HS-5 (cell line): ENCODE results near the gene CTAG1A.
"Not testable (repeated sequence)": the region's sequence is repeated elsewhere in the genome, so short reads cannot be mapped to it uniquely, and the experiment has no call there.

Experiments
- DNase-seq: peaks from one replicate; pipeline ENCODE4 v3.0.0-alpha.2; 2012; ENCODE audit warnings: low read depth

The CTAG1A gene

DNA sequence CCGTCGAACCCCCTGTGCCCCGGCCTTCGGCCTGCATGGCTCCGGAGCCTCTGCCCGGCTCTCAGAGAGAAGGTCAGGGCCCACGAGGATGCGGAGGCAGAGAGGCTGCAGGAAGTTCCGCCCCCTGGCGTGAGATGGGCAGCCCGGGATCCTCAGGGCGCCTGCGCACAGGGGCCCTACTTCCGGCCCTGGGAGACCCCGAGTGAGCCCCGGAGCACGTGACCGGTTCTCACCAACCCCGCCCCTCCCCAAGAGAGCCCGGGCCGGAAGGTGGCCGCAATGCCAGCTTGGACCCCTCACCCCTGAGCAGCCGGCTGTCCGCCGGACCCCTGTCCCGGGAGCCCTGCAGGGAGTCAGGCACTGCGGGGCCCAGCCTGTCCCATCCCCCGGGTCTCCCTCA, 34.2 kb downstream of the CTAG1A start, which contains the start of gene CTAG1B:
Gene CTAG1B (minus strand): TSS at position 101 of the 400 bp plus-strand sequence. CDS start 64 bp downstream, at position 37.
- not testable (repeated sequence) for DNase-seq

DNA sequence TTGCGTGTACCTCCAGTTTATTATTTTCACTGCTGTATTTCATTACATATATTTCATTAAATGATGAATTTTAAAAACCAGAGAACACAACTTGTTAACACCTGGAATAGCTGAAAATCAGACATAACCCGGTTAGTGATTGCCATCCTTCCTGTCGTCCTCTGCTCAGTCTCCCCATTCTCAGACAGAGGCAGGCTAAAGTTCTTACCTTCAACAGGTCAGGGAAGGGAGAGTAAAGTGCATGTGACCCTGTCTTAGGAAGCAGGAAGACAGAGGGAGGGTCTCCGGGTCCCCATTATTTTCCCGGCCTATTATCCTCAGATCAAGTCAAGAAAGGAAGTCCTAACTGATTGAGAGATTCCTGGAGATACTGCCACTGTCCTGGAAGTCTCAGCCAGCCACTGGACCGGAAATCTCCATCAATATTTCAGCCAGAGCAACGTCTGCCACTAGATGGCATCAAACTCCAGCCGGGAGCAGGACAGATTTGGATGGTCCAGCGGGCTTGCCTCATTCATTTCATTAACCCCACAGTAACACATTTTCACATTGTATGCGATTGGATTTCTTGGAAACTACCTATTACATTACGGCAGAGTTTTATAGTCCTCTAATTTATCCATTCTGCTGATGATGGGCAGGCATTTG, 36.0 kb downstream of the CTAG1A start:
- DNase-seq: not testable (repeated sequence)

DNA sequence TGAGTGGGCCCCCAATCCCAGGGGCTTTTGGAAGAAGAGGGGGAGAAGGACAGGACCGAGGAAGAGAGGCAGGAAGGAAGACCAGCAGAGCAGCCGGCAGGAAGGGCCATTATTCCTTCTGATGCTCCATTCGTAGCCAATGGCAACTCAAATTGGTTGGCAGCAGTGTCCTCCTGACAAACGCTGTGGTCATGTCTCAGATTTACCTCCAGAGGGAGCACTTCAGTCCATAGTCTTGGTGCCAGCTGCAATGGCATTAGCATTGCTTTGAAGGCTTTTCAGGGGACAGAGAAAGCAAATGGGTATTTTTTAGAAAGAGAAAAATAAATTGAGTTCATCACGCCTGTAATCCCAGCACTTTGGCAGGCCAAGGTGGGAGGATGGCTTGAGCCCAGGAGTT, 44.0 kb downstream of the CTAG1A start:
- DNase-seq: not testable (repeated sequence)

DNA sequence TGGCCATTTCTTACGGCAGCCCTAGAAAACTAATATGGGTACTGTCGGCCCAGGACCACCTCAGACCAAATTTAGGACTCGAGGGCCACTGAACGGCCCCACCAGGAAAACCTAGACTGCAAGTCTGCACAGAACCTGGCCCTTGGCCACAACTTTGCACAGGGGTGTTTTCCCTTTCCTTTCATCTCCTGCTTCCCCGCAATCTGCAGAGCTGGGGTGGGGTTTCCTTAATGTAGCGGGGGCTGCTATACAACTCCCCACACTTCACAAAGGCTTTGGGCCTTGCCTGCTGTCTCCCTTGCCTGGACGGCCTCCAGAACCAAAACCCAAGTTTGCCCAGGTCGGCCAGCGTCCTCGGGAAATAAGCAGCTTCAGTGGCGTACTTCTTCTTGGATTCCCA, 46.0 kb downstream of the CTAG1A start:
- not testable (repeated sequence) for DNase-seq

DNA sequence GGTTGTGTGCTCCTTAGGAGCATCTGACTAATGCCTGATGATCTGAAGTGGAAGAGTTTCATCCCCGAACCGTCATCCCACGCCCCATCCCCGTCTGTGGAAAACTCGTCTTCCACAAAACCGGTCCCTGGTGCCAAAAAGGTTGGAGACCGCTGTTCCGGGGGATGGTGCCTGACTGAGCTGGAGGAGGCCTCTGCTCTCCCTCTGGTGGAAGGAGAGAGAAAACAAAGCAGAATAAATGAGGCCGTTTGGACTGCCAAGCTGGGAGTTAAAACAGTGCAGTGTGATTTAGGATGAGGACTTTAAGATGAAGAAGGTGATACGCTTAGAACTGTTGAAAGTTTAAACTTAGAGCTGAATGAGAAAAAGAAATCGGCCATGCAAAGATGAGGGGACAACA, 48.7 kb downstream of the CTAG1A start:
- DNase-seq: not testable (repeated sequence)
